GM18870 (cell line): Measurements from ENCODE around the gene GAPDHS.

Experiments
- ATAC-seq: cut with Tn5 transposase; IDR thresholded peaks from one replicate; pipeline ENCODE4 v1.9.1; 2021; ENCODE audit warnings: moderate library complexity; ENCODE audit not compliant: unreplicated experiment

The GAPDHS gene

GRCh38 chr19:35556025-35556590 is 22.9 kb downstream of the GAPDHS start:
- no peak for ATAC-seq

- no peak for ATAC-seq
These were observed 23.7 kb downstream of the GAPDHS start for GRCh38 chr19:35556846-35557538.

- no peak for ATAC-seq
These were observed 24.5 kb downstream of the GAPDHS start for GRCh38 chr19:35557539-35558399.

GRCh38 chr19:35558400-35559280 is 25.4 kb downstream of the GAPDHS start:
- ATAC-seq: no peak

DNA sequence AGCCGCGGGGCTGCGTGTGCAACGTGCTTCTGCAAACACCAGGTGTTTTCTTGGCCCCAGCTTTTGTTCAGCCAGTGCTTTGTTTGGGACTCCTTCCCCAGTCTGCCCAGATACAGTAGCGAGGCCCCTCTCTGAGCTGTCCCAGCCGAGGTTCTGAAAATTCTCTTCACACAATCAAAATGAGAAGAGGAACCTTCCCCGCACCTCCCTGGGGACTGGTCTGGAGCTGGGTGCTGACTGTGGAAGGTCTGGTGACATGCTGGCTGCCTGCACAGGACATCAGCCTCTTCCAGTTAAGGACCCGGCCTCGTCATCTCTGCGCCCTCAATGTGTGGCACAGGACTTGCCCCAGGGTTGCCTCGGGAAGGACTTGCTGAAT is 26.0 kb downstream of the GAPDHS start:
- ATAC-seq: no peak

- ATAC-seq: no peak
These were observed 26.5 kb downstream of the GAPDHS start for GRCh38 chr19:35559781-35560180.

- ATAC-seq: no peak
These were observed 27.0 kb downstream of the GAPDHS start for GRCh38 chr19:35560271-35560670.

DNA sequence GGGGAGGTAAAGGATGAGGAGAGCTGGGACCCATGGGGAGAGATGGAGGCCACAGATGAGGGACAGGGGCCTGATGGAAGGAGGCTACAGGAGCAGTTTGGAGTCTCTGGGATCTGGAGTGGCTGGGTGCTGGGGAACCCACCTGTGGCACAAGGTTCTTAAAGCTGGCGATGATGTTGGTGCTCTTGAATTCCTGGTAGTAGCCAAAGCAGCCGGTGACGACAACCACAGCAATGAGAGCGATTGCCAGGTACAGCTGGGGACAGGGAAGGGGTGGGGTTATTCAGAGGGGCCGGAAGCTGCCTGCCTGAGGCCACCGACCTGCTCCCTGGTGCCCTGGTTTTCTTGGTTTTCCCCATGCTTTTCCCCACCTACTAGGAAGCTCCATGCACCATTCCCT is 27.4 kb downstream of the GAPDHS start:
- ATAC-seq: no peak

- no peak for ATAC-seq
These were observed 28.2 kb downstream of the GAPDHS start for GRCh38 chr19:35561436-35561835.

DNA sequence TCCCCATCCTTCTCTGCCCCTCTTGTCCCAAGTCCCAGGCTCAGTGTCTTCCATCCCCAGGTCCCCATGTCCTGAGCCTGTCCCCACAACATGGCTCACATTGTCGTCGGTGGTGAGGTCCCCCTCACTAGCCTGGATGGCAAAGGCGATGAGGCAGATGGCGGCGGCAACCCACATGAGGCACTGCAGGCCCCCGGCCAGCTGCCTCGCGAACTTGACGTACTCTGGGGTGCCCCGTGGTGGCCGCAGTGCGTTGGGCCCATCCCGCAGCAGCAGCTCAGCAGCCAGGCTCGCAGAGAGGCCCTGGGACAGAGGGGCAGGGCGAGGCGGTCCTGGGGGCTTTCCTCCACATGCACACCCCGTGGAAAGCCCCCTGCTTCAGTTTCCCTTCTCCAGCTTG is 29.1 kb downstream of the GAPDHS start:
- ATAC-seq: no peak

DNA sequence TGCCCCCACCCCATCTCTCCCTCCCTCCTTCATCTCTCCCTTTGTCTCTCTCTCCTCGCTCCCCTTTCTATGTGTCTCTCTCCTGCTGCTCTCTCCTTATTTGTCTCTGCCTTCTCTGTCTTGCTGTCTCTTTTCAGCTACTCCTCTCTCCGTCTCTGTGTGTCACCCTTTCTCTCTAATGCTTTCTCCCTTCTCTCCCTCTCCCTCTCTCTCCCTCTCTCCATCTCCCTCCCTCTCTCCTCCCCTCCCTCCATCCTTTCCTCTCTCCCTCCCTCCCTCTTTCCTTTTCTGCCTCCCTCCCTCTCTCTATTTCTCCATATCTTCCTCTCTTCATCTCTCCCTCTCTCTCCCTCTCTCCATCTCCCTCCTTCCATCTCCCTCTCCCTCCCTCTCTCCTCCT is 29.5 kb downstream of the GAPDHS start:
- no peak for ATAC-seq

GRCh38 chr19:35563207-35563829 is 30.1 kb downstream of the GAPDHS start, which contains the start of gene ATP4A:
Gene ATP4A (minus strand): TSS chr19:35563658. CDS start chr19:35563629, 29 bp downstream.
- no peak for ATAC-seq

- no peak for ATAC-seq
These were observed 32.0 kb downstream of the GAPDHS start for GRCh38 chr19:35565016-35565856.

- no peak for ATAC-seq
These were observed 33.5 kb downstream of the GAPDHS start for GRCh38 chr19:35566738-35567137.

DNA sequence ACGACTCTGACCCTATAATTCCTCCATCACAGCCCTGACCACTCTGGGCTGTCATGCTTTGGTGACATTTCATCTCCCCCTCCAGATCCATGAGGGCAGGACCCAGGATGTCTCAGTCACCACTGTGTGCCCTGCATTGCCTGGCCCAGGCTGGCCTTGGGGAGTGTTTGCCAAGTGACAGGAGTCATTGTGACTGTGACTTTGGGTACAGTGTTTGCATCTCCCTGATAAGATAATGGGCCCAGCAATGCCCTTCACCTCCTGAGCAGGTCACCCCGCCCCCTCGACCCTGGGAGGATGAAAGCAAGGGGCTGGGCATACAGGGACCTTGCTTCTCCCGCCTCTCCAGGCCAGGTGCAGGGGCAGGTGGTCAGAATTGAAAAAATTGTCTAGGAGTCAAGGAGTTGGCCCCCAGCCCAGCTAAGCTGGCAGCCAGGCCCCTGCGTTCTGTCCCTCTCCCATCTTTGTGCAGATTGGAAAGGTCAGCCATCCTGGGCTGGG is 36.1 kb downstream of the GAPDHS start:
- ATAC-seq: no peak

- no peak for ATAC-seq
These were observed 38.2 kb downstream of the GAPDHS start for GRCh38 chr19:35571406-35571965.

- no peak for ATAC-seq
These were observed 44.7 kb downstream of the GAPDHS start for GRCh38 chr19:35577918-35578317.

DNA sequence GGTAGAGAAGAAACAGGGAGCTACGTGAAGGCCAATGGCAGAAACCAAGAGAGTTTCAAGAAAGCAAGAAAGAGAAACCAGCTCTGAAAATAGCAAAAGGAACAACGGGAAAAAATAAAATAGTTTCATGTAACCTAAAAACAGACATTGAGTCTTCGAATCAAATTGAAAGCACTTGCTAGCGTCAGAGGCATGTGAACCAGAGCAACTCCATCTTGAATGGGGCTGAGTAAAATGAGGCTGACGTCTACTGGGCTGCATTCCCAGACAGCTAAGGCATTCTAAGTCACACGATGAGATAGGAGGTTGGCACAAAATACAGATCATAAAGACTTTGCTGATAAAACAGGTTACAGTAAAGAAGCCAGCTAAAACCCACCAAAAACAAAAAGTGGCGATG is 45.5 kb downstream of the GAPDHS start:
- ATAC-seq: no peak

DNA sequence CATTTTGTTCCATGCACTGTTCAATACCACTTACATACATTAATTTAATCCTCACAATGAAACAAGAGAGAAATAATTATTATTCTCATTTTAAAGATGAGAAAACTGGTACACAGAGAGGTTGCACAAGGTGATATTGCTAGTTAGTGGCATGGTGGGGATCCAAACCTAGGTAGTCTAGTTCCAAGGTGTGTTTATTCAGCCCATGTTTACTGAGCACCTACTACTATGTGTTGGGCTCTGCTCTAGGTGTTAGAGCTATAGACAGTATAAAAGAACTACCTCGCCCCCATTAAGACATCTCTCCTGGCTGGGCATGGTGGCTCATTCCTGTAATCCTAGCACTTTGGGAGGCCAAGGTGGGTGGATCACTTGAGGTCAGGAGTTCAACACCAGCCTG is 49.5 kb downstream of the GAPDHS start:
- ATAC-seq: no peak
